ENCODE results near the gene ENTPD7. TPM values are rescaled to one million over a fixed set of nuclear protein-coding genes. Genes with fewer than 3 reads are reported as not detected.

ENTPD7 gene
- total and polyA plus RNA-seq, 2 experiments from 2014 or later: 18.6 to 53.3 TPM

DNA sequence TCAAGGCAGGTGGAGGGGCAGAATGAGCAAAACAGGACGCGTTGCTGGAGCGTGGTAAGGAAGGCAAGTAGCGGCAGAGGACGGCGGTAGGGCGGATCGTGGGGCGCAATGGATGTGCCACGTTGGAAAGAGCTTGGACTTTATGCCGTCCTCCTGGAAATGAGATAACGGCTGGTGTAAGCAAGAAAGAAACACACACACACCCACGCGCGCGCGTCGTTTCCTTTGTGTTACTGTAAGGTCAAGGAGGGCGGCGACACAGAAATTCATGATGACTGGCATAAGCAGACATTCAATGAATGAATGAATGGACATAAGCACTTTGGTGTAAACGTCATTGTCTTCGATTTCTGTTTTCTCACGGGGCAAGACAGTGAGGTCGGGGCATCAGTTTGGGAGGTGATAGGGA lies 683 bp upstream of the ENTPD7 start:
- H3K27me3 ChIP-seq: no peaks in the 10 kb centered on the region
- no peaks in the 10 kb centered on the region for H3K36me3 ChIP-seq (replicated peaks; ENCODE audit: insufficient read depth, low read depth)
- H3K4me2 ChIP-seq: peak overlapping the region; percentile 81
- peak overlapping the region; percentile 76 for H2AFZ ChIP-seq
- 3% methylated on average over 24 of the region's 24 CpGs for WGBS (ENCODE audit: low lambda C conversion rate, missing lambda C conversion rate)
- TF ChIP-seq EZH2 (IDR thresholded peaks at IDR 0.05; ENCODE audit: borderline replicate concordance) (no peak), EZH2phosphoT487 (IDR thresholded peaks at IDR 0.05; ENCODE audit: low read depth, severe bottlenecking, unreplicated experiment) (no peak)
- TF ChIP-seq, protein P1, sequence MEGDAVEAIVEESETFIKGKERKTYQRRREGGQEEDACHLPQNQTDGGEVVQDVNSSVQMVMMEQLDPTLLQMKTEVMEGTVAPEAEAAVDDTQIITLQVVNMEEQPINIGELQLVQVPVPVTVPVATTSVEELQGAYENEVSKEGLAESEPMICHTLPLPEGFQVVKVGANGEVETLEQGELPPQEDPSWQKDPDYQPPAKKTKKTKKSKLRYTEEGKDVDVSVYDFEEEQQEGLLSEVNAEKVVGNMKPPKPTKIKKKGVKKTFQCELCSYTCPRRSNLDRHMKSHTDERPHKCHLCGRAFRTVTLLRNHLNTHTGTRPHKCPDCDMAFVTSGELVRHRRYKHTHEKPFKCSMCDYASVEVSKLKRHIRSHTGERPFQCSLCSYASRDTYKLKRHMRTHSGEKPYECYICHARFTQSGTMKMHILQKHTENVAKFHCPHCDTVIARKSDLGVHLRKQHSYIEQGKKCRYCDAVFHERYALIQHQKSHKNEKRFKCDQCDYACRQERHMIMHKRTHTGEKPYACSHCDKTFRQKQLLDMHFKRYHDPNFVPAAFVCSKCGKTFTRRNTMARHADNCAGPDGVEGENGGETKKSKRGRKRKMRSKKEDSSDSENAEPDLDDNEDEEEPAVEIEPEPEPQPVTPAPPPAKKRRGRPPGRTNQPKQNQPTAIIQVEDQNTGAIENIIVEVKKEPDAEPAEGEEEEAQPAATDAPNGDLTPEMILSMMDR (IDR thresholded peaks at IDR 0.05; ENCODE audit: poor library complexity): no peak
- H3K27ac ChIP-seq: peak overlapping the region; percentile 80
- H4K20me1 ChIP-seq (ENCODE audit: insufficient read depth, poor library complexity, severe bottlenecking): no peaks in the 10 kb centered on the region
- peaks cover 7% of the 10 kb centered on the region for H3K4me1 ChIP-seq (ENCODE audit: insufficient read depth)
- no peaks in the 10 kb centered on the region for H3K9me3 ChIP-seq (ENCODE audit: low read depth)
- peak; percentile 80 for DNase-seq (ENCODE audit: low spot score)
- H3K4me3 ChIP-seq: peak overlapping the region; percentile 43
- H3K79me2 ChIP-seq: peaks cover 36% of the 10 kb centered on the region
- H3K9me2 ChIP-seq (replicated peaks; ENCODE audit: insufficient read depth): no peaks in the 10 kb centered on the region

GRCh38 chr10:99659868-99660366 lies 608 bp downstream of the ENTPD7 start:
- Histone ChIP-seq H3K27ac (peak overlapping the region; percentile 73), H3K4me3 (peak overlapping the region; percentile 56), H3K9me3 (ENCODE audit: low read depth) (no peaks in the 10 kb centered on the region), H2AFZ (peak overlapping the region; percentile 54), H3K9me2 (replicated peaks; ENCODE audit: insufficient read depth) (no peaks in the 10 kb centered on the region), H4K20me1 (ENCODE audit: insufficient read depth, poor library complexity, severe bottlenecking) (no peaks in the 10 kb centered on the region), H3K27me3 (no peaks in the 10 kb centered on the region), H3K79me2 (peaks cover 43% of the 10 kb centered on the region), H3K36me3 (replicated peaks; ENCODE audit: insufficient read depth, low read depth) (no peaks in the 10 kb centered on the region), H3K4me1 (ENCODE audit: insufficient read depth) (peaks cover 7% of the 10 kb centered on the region), H3K4me2 (peak overlapping the region; percentile 80)
- no peak for TF ChIP-seq EZH2 (IDR thresholded peaks at IDR 0.05; ENCODE audit: borderline replicate concordance)
- TF ChIP-seq, protein P1 (IDR thresholded peaks at IDR 0.05; ENCODE audit: poor library complexity): no peak
- TF ChIP-seq EZH2phosphoT487 (IDR thresholded peaks at IDR 0.05; ENCODE audit: low read depth, severe bottlenecking, unreplicated experiment): no peak
- DNase-seq (ENCODE audit: low spot score): no peak
- WGBS (ENCODE audit: low lambda C conversion rate, missing lambda C conversion rate): 12% methylated on average over 10 of the region's 10 CpGs

- TF ChIP-seq, protein P1 (IDR thresholded peaks at IDR 0.05; ENCODE audit: poor library complexity): no peak
- TF ChIP-seq EZH2phosphoT487 (IDR thresholded peaks at IDR 0.05; ENCODE audit: low read depth, severe bottlenecking, unreplicated experiment) (no peak), EZH2 (IDR thresholded peaks at IDR 0.05; ENCODE audit: borderline replicate concordance) (no peak)
- Histone ChIP-seq H3K27me3 (no peaks in the 10 kb centered on the region), H3K27ac (peak overlapping the region; percentile 73), H3K4me2 (peak overlapping the region; percentile 80), H3K9me2 (replicated peaks; ENCODE audit: insufficient read depth) (no peaks in the 10 kb centered on the region), H3K4me3 (no peak overlapping the region), H3K36me3 (replicated peaks; ENCODE audit: insufficient read depth, low read depth) (no peaks in the 10 kb centered on the region), H4K20me1 (ENCODE audit: insufficient read depth, poor library complexity, severe bottlenecking) (no peaks in the 10 kb centered on the region), H3K9me3 (ENCODE audit: low read depth) (no peaks in the 10 kb centered on the region), H3K4me1 (ENCODE audit: insufficient read depth) (peaks cover 10% of the 10 kb centered on the region), H3K79me2 (peaks cover 43% of the 10 kb centered on the region), H2AFZ (no peak overlapping the region)
- 97% methylated on average over 6 of the region's 6 CpGs for WGBS (ENCODE audit: low lambda C conversion rate, missing lambda C conversion rate)
- no peak for DNase-seq (ENCODE audit: low spot score)
Observed at GRCh38 chr10:99660662-99661376, 1.5 kb downstream of the ENTPD7 start.

Data from hepatocyte (in vitro differentiated cells).